GM12891 (cell line): ENCODE measurements around the gene UQCRH.
"Not testable (repeated sequence)": the region's sequence is repeated elsewhere in the genome, so short reads cannot be mapped to it uniquely, and the experiment has no call there.

Source experiments
- PAX5 ChIP-seq: IDR thresholded peaks from 2 replicates; pipeline ENCODE4 v1.6.1; 2011; ENCODE audit warnings: low read length, moderate library complexity, mild to moderate bottlenecking; ENCODE audit not compliant: insufficient read depth, severe bottlenecking
- POLR2A ChIP-seq: IDR thresholded peaks from 2 replicates; pipeline ENCODE4 v1.6.1; 2011; ENCODE audit warnings: low read depth, low read length, control low read depth
- POLR2AphosphoS5 ChIP-seq: IDR thresholded peaks from 2 replicates; pipeline ENCODE4 v1.6.1; 2011; ENCODE audit warnings: low read depth, low read length, control low read depth
- SPI1 ChIP-seq: IDR thresholded peaks from 2 replicates; pipeline ENCODE4 v1.6.1; 2011; ENCODE audit warnings: low read depth, low read length, control low read depth
- TAF1 ChIP-seq: IDR thresholded peaks from 2 replicates; pipeline ENCODE4 v1.6.1; 2011; ENCODE audit warnings: low read depth, low read length, control low read depth

DNA sequence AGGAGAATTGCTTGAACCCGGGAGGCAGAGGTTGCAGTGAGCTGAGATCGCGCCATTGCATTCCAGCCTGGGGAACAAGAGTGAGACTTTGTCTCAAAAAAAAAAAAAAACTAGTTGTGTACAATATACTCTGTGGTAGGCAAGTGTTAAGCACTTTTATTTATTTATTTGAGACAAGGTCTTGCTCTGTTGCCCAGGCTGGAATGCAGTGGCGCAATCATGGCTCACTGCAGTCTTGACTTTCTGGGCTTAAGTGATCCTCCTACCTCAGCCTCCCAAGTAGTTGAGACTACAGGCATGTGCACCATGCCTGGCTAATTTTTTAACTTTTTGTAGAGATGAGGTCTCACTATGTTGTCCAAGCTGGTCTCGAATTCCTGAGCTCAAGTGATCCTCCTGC, 52.4 kb downstream of the UQCRH start:
- TF ChIP-seq POLR2A, POLR2AphosphoS5, TAF1, SPI1, PAX5: not testable (repeated sequence)
